Body of pancreas (tissue), 4 donors: ENCODE data around the gene KBTBD12.
A peak's percentile ranks its signal among the peaks of the same experiment; 100 is the strongest.

Source experiments
- POLR2A ChIP-seq, 3 donors: fragments of 450-650 bp; IDR thresholded peaks; one replicate each; pipeline ENCODE4 v1.6.1; 2016; ENCODE audit warnings: antibody characterized with exemption in 3 of 3, mild to moderate bottlenecking in 2 of 3
- TF ChIP-seq, protein P1 (sequence below), 7 experiments: fragments of 450-650 bp in 4 of 7; fragments of 200-600 bp in 3 of 7; sonication (generic) in 3 of 7; IDR thresholded peaks; one replicate each; pipeline ENCODE4 v1.5.1; 2016 to 2019; ENCODE audit warnings: antibody characterized with exemption in 7 of 7

DNA sequence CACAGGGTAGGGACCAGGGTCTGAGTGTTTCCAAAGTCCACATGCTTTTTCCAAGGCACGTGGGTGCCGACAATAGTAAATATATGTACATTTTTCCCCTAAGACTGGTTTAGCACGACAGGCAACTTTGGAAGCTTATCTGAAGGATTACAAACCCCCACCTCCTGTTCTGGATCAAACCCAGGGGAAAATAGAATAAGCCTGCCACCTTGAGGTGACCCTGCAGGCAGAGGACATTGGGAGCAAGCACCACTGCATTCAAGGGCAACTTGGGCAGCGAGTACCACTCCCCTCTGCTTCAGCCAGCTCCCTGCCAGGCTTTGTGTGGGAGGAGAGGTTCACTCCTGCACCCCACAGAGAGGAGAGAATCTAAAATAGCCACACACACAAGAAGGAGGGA, 44.8 kb downstream of the KBTBD12 start:
- TF ChIP-seq, protein P1, sequence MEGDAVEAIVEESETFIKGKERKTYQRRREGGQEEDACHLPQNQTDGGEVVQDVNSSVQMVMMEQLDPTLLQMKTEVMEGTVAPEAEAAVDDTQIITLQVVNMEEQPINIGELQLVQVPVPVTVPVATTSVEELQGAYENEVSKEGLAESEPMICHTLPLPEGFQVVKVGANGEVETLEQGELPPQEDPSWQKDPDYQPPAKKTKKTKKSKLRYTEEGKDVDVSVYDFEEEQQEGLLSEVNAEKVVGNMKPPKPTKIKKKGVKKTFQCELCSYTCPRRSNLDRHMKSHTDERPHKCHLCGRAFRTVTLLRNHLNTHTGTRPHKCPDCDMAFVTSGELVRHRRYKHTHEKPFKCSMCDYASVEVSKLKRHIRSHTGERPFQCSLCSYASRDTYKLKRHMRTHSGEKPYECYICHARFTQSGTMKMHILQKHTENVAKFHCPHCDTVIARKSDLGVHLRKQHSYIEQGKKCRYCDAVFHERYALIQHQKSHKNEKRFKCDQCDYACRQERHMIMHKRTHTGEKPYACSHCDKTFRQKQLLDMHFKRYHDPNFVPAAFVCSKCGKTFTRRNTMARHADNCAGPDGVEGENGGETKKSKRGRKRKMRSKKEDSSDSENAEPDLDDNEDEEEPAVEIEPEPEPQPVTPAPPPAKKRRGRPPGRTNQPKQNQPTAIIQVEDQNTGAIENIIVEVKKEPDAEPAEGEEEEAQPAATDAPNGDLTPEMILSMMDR (IDR thresholded peaks at IDR 0.05): peak in 6 of 7 experiments; percentile 30 to 66 (median 54)
- no peak for TF ChIP-seq POLR2A (IDR thresholded peaks at IDR 0.05)
